ENCODE results near the gene SGCD.

SGCD gene

GRCh38 chr5:156391139-156391538, 64.2 kb downstream of the SGCD start:
- Histone ChIP-seq H3K4me1 (ENCODE audit: control insufficient read depth, insufficient read depth, low read depth, low read length) (no peaks in the 10 kb centered on the region), H3K27ac (ENCODE audit: low read length, poor library complexity, severe bottlenecking) (no peak overlapping the region), H2AK5ac (ENCODE audit: low read length, severe bottlenecking) (no peak overlapping the region), H3K4ac (ENCODE audit: low read depth in 1 of 2, low read length in 2 of 2) (no peak overlapping the region), H4K8ac (ENCODE audit: low read length) (no peak overlapping the region), H2BK120ac (ENCODE audit: low read depth, low read length) (no peak overlapping the region), H2AFZ (ENCODE audit: low read depth, low read length) (no peak overlapping the region), H3K18ac (ENCODE audit: low read depth in 1 of 2, low read length in 2 of 2) (no peak overlapping the region), H2BK15ac (ENCODE audit: low read depth, poor library complexity, severe bottlenecking) (no peak overlapping the region), H2BK12ac (ENCODE audit: low read length in 2 of 2) (no peak overlapping the region), H3K14ac (ENCODE audit: low read length in 2 of 2) (no peak overlapping the region), H3K79me1 (replicated peaks; ENCODE audit: low read length, poor library complexity, severe bottlenecking) (no peaks in the 10 kb centered on the region), H3K27me3 (ENCODE audit: control insufficient read depth in 1 of 2, insufficient read depth in 1 of 2, low read length in 2 of 2) (no peaks in the 10 kb centered on the region), H3K9ac (ENCODE audit: low read length) (no peak overlapping the region), H2BK5ac (ENCODE audit: low read depth, low read length, poor library complexity, severe bottlenecking) (no peak overlapping the region), H4K91ac (ENCODE audit: low read length) (no peak overlapping the region), H3K4me3 (ENCODE audit: insufficient read depth in 1 of 2, low read depth in 1 of 2, low read length in 2 of 2) (no peak overlapping the region), H3K36me3 (ENCODE audit: control insufficient read depth in 1 of 2, insufficient read depth in 2 of 2, low read depth in 1 of 2, low read length in 2 of 2) (no peaks in the 10 kb centered on the region), H3K23ac (ENCODE audit: low read length in 2 of 2) (no peak overlapping the region), H3K9me3 (ENCODE audit: control insufficient read depth, low read length) (no peaks in the 10 kb centered on the region), H3K4me2 (ENCODE audit: low read length, poor library complexity, severe bottlenecking) (no peak overlapping the region)
- DNase-seq = peak; percentile 97
- WGBS = 69% methylated on average over 5 of the region's 7 CpGs

- H3K27me3 ChIP-seq (ENCODE audit: control insufficient read depth in 1 of 2, insufficient read depth in 1 of 2, low read length in 2 of 2) = no peaks in the 10 kb centered on the region
- H3K9me3 ChIP-seq (ENCODE audit: control insufficient read depth, low read length) = peaks cover 3% of the 10 kb centered on the region
- DNase-seq = no peak
- H2AK5ac ChIP-seq (ENCODE audit: low read length, severe bottlenecking) = no peak overlapping the region
- H4K91ac ChIP-seq (ENCODE audit: low read length) = no peak overlapping the region
- no peaks in the 10 kb centered on the region for H3K4me1 ChIP-seq (ENCODE audit: control insufficient read depth, insufficient read depth, low read depth, low read length)
- no peak overlapping the region for H2BK12ac ChIP-seq (ENCODE audit: low read length in 2 of 2)
- no peak overlapping the region for H3K14ac ChIP-seq (ENCODE audit: low read length in 2 of 2)
- H3K9ac ChIP-seq (ENCODE audit: low read length) = no peak overlapping the region
- no peak overlapping the region for H3K18ac ChIP-seq (ENCODE audit: low read depth in 1 of 2, low read length in 2 of 2)
- H4K8ac ChIP-seq (ENCODE audit: low read length) = no peak overlapping the region
- peak overlapping the region in 1 of 2 experiments; percentile 43 for H3K4ac ChIP-seq (ENCODE audit: low read depth in 1 of 2, low read length in 2 of 2)
- H2BK120ac ChIP-seq (ENCODE audit: low read depth, low read length) = no peak overlapping the region
- H2BK5ac ChIP-seq (ENCODE audit: low read depth, low read length, poor library complexity, severe bottlenecking) = no peak overlapping the region
- no peak overlapping the region for H3K4me2 ChIP-seq (ENCODE audit: low read length, poor library complexity, severe bottlenecking)
- no peak overlapping the region for H3K4me3 ChIP-seq (ENCODE audit: insufficient read depth in 1 of 2, low read depth in 1 of 2, low read length in 2 of 2)
- H3K27ac ChIP-seq (ENCODE audit: low read length, poor library complexity, severe bottlenecking) = no peak overlapping the region
- no peaks in the 10 kb centered on the region for H3K36me3 ChIP-seq (ENCODE audit: control insufficient read depth in 1 of 2, insufficient read depth in 2 of 2, low read depth in 1 of 2, low read length in 2 of 2)
- no peak overlapping the region for H2AFZ ChIP-seq (ENCODE audit: low read depth, low read length)
- no peak overlapping the region for H3K23ac ChIP-seq (ENCODE audit: low read length in 2 of 2)
- H3K79me1 ChIP-seq (replicated peaks; ENCODE audit: low read length, poor library complexity, severe bottlenecking) = no peaks in the 10 kb centered on the region
- no peak overlapping the region for H2BK15ac ChIP-seq (ENCODE audit: low read depth, poor library complexity, severe bottlenecking)
- no CpG with 5 or more reads among the region's 1 CpG for WGBS
Observed at GRCh38 chr5:156393980-156394379, 67.0 kb downstream of the SGCD start.

- H3K9ac ChIP-seq (ENCODE audit: low read length) = no peak overlapping the region
- WGBS = 74% methylated on average over 6 of the region's 6 CpGs
Observed at GRCh38 chr5:156394642-156395305, 67.8 kb downstream of the SGCD start.

GRCh38 chr5:156395306-156395675, 68.3 kb downstream of the SGCD start:
- H3K4me3 ChIP-seq (ENCODE audit: insufficient read depth in 1 of 2, low read depth in 1 of 2, low read length in 2 of 2) = peak overlapping the region in 1 of 2 experiments; percentile 51
- H3K23ac ChIP-seq (ENCODE audit: low read length in 2 of 2) = no peak overlapping the region
- no peak overlapping the region for H2BK120ac ChIP-seq (ENCODE audit: low read depth, low read length)
- H2AFZ ChIP-seq (ENCODE audit: low read depth, low read length) = no peak overlapping the region
- H2BK5ac ChIP-seq (ENCODE audit: low read depth, low read length, poor library complexity, severe bottlenecking) = no peak overlapping the region
- peak overlapping the region; percentile 32 for H4K91ac ChIP-seq (ENCODE audit: low read length)
- no peaks in the 10 kb centered on the region for H3K4me1 ChIP-seq (ENCODE audit: control insufficient read depth, insufficient read depth, low read depth, low read length)
- H3K4me2 ChIP-seq (ENCODE audit: low read length, poor library complexity, severe bottlenecking) = no peak overlapping the region
- peak overlapping the region; percentile 13 to 67 for H3K4ac ChIP-seq (ENCODE audit: low read depth in 1 of 2, low read length in 2 of 2)
- DNase-seq = no peak
- H2BK12ac ChIP-seq (ENCODE audit: low read length in 2 of 2) = peak overlapping the region; percentile 18 to 71
- H2AK5ac ChIP-seq (ENCODE audit: low read length, severe bottlenecking) = peak overlapping the region; percentile 65
- WGBS = 9% methylated on average over 1 of the region's 2 CpGs
- H3K36me3 ChIP-seq (ENCODE audit: control insufficient read depth in 1 of 2, insufficient read depth in 2 of 2, low read depth in 1 of 2, low read length in 2 of 2) = no peaks in the 10 kb centered on the region
- no peaks in the 10 kb centered on the region for H3K27me3 ChIP-seq (ENCODE audit: control insufficient read depth in 1 of 2, insufficient read depth in 1 of 2, low read length in 2 of 2)
- peak overlapping the region; percentile 83 for H4K8ac ChIP-seq (ENCODE audit: low read length)
- no peak overlapping the region for H2BK15ac ChIP-seq (ENCODE audit: low read depth, poor library complexity, severe bottlenecking)
- peak overlapping the region; percentile 63 to 77 for H3K18ac ChIP-seq (ENCODE audit: low read depth in 1 of 2, low read length in 2 of 2)
- H3K79me1 ChIP-seq (replicated peaks; ENCODE audit: low read length, poor library complexity, severe bottlenecking) = no peaks in the 10 kb centered on the region
- no peak overlapping the region for H3K14ac ChIP-seq (ENCODE audit: low read length in 2 of 2)
- no peak overlapping the region for H3K27ac ChIP-seq (ENCODE audit: low read length, poor library complexity, severe bottlenecking)
- H3K9me3 ChIP-seq (ENCODE audit: control insufficient read depth, low read length) = peaks cover 3% of the 10 kb centered on the region
- no peak overlapping the region for H3K9ac ChIP-seq (ENCODE audit: low read length)

More at GRCh38 chr5:156394642-156395305, 67.8 kb downstream of the SGCD start:
- no peak overlapping the region for H2BK15ac ChIP-seq (ENCODE audit: low read depth, poor library complexity, severe bottlenecking)
- no peak overlapping the region for H3K27ac ChIP-seq (ENCODE audit: low read length, poor library complexity, severe bottlenecking)
- no peaks in the 10 kb centered on the region for H3K36me3 ChIP-seq (ENCODE audit: control insufficient read depth in 1 of 2, insufficient read depth in 2 of 2, low read depth in 1 of 2, low read length in 2 of 2)
- peak; percentile 73 for DNase-seq
- H4K91ac ChIP-seq (ENCODE audit: low read length) = peak overlapping the region; percentile 32
- no peak overlapping the region for H2AK5ac ChIP-seq (ENCODE audit: low read length, severe bottlenecking)
- no peaks in the 10 kb centered on the region for H3K4me1 ChIP-seq (ENCODE audit: control insufficient read depth, insufficient read depth, low read depth, low read length)
- H2BK5ac ChIP-seq (ENCODE audit: low read depth, low read length, poor library complexity, severe bottlenecking) = no peak overlapping the region
- H3K18ac ChIP-seq (ENCODE audit: low read depth in 1 of 2, low read length in 2 of 2) = peak overlapping the region; percentile 63 to 77
- H2BK12ac ChIP-seq (ENCODE audit: low read length in 2 of 2) = peak overlapping the region; percentile 18 to 71
- H4K8ac ChIP-seq (ENCODE audit: low read length) = peak overlapping the region; percentile 83
- H3K9me3 ChIP-seq (ENCODE audit: control insufficient read depth, low read length) = peaks cover 3% of the 10 kb centered on the region
- H3K14ac ChIP-seq (ENCODE audit: low read length in 2 of 2) = no peak overlapping the region
- no peak overlapping the region for H3K4me2 ChIP-seq (ENCODE audit: low read length, poor library complexity, severe bottlenecking)
- no peak overlapping the region for H3K23ac ChIP-seq (ENCODE audit: low read length in 2 of 2)
- H2AFZ ChIP-seq (ENCODE audit: low read depth, low read length) = no peak overlapping the region
- H2BK120ac ChIP-seq (ENCODE audit: low read depth, low read length) = no peak overlapping the region
- H3K4ac ChIP-seq (ENCODE audit: low read depth in 1 of 2, low read length in 2 of 2) = peak overlapping the region; percentile 13 to 67
- peak overlapping the region in 1 of 2 experiments; percentile 51 for H3K4me3 ChIP-seq (ENCODE audit: insufficient read depth in 1 of 2, low read depth in 1 of 2, low read length in 2 of 2)
- H3K27me3 ChIP-seq (ENCODE audit: control insufficient read depth in 1 of 2, insufficient read depth in 1 of 2, low read length in 2 of 2) = no peaks in the 10 kb centered on the region
- H3K79me1 ChIP-seq (replicated peaks; ENCODE audit: low read length, poor library complexity, severe bottlenecking) = no peaks in the 10 kb centered on the region

All from mesenchymal stem cell (in vitro differentiated cells and primary cell).